GM18507 (cell line): ENCODE measurements around the gene DTYMK.

ENCODE experiments used
- DNase-seq: peaks from one replicate; pipeline ENCODE4 v3.0.0; 2011; ENCODE audit warnings: low read depth; ENCODE audit not compliant: insufficient read length; ENCODE audit errors: extremely low spot score
- FAIRE-seq: peaks from 2 replicates; lab custom pipeline; 2011; peaks lifted over from hg19 to GRCh38; lab: Jason Lieb, UNC

Gene DTYMK

GRCh38 chr2:241719093-241719492 lies 32.5 kb upstream of the DTYMK start:
- no peak for DNase-seq
- no peak for FAIRE-seq

GRCh38 chr2:241708879-241709278 lies 22.3 kb upstream of the DTYMK start:
- DNase-seq: no peak
- no peak for FAIRE-seq

- DNase-seq (no peak), FAIRE-seq (no peak)
Measured at GRCh38 chr2:241706537-241706936, 19.9 kb upstream of the DTYMK start.

GRCh38 chr2:241703032-241703604 lies 16.5 kb upstream of the DTYMK start:
- DNase-seq: no peak

GRCh38 chr2:241702155-241703031 lies 15.8 kb upstream of the DTYMK start:
- DNase-seq: peak; percentile 81

More at GRCh38 chr2:241703032-241703604, 16.5 kb upstream of the DTYMK start:
- no peak for FAIRE-seq

GRCh38 chr2:241701399-241702154 lies 15.0 kb upstream of the DTYMK start, which contains the start of gene ING5:
ING5 (plus strand) TSS chr2:241702039; CDS start chr2:241702066, 27 bp downstream.
- peak; percentile 91 for FAIRE-seq
- DNase-seq: peak; percentile 73

More at GRCh38 chr2:241702155-241703031, 15.8 kb upstream of the DTYMK start:
- FAIRE-seq: peak; percentile 82

GRCh38 chr2:241701149-241701398 lies 14.5 kb upstream of the DTYMK start:
- DNase-seq (no peak), FAIRE-seq (no peak)

- DNase-seq: no peak
- no peak for FAIRE-seq
Measured at GRCh38 chr2:241695651-241696050, 9.0 kb upstream of the DTYMK start.

GRCh38 chr2:241692448-241692847 lies 5.8 kb upstream of the DTYMK start:
- FAIRE-seq (no peak), DNase-seq (no peak)

GRCh38 chr2:241690202-241690717 lies 3.6 kb upstream of the DTYMK start:
- FAIRE-seq: no peak
- no peak for DNase-seq

GRCh38 chr2:241689306-241689705 lies 2.7 kb upstream of the DTYMK start:
- DNase-seq: no peak
- no peak for FAIRE-seq

- no peak for DNase-seq
- no peak for FAIRE-seq
Measured at GRCh38 chr2:241686324-241686649, 328 bp downstream of the DTYMK start.

- no peak for FAIRE-seq
Measured at GRCh38 chr2:241680827-241681599, 5.6 kb downstream of the DTYMK start.

GRCh38 chr2:241680044-241680443 lies 6.6 kb downstream of the DTYMK start:
- no peak for FAIRE-seq
- DNase-seq: no peak

More at GRCh38 chr2:241680827-241681599, 5.6 kb downstream of the DTYMK start:
- no peak for DNase-seq

- FAIRE-seq (no peak), DNase-seq (no peak)
Measured at GRCh38 chr2:241678784-241679540, 7.7 kb downstream of the DTYMK start.

- FAIRE-seq (no peak), DNase-seq (no peak)
Measured at GRCh38 chr2:241678307-241678706, 8.3 kb downstream of the DTYMK start.

- DNase-seq (no peak), FAIRE-seq (no peak)
Measured at GRCh38 chr2:241677392-241677791, 9.2 kb downstream of the DTYMK start.

GRCh38 chr2:241676665-241677064 lies 9.9 kb downstream of the DTYMK start:
- DNase-seq (no peak), FAIRE-seq (no peak)

- DNase-seq: no peak
- FAIRE-seq: no peak
Measured at GRCh38 chr2:241675885-241676284, 10.7 kb downstream of the DTYMK start.
